SK-N-SH (cell line): ENCODE results near the gene SLC5A12. TPM values are rescaled to one million over a fixed set of nuclear protein-coding genes. Genes with fewer than 3 reads are reported as not detected.

ENCODE experiments used
- CTCF ChIA-PET: fragments of 300-600, 350-600 bp; formaldehyde crosslinking; extraction: SDS; loops from one replicate; lab custom pipeline; 2021; lab: Yijun Ruan, JAX
- POLR2A ChIA-PET: fragments of 350-600 bp; sonication (Branson Sonifier 250); formaldehyde crosslinking; extraction: SDS; loops from one replicate; lab custom pipeline; 2020; ENCODE audit warnings: antibody characterized with exemption, inconsistent platforms; lab: Yijun Ruan, JAX
- DNase-seq: peaks from one replicate; pipeline ENCODE4 v3.0.0; 2012
- H2AFZ ChIP-seq: fragments of 200-600 bp; sonication (generic); 2 replicates; pipeline ENCODE4 v1.8.1; 2016; ENCODE audit warnings: antibody characterized with exemption, mild to moderate bottlenecking, low read depth
- H3F3A ChIP-seq: fragments of 200-600 bp; sonication (generic); replicated peaks from 2 replicates; pipeline ENCODE3; 2016; ENCODE audit warnings: antibody characterized with exemption, mild to moderate bottlenecking; ENCODE audit not compliant: insufficient read depth
- H3K27ac ChIP-seq, 2 experiments: fragments of 200-500 bp in 1 of 2; fragments of 200-600 bp in 1 of 2; sonication (Bioruptor generic) in 1 of 2; sonication (generic), shearing (Covaris generic) in 1 of 2; 2 replicates each; pipeline versions ENCODE4 v1.5.1 to v1.6.1; 2014 to 2016; ENCODE audit warnings: low read depth in 2 of 2, inconsistent platforms in 1 of 2, low read length in 1 of 2, mild to moderate bottlenecking in 1 of 2, mixed read lengths in 1 of 2
- H3K27me3 ChIP-seq: fragments of 200-600 bp; sonication (generic), shearing (Covaris generic); 2 replicates; pipeline ENCODE4 v1.6.1; 2016; ENCODE audit warnings: mixed run types; ENCODE audit not compliant: insufficient read depth
- H3K36me3 ChIP-seq, 2 experiments: fragments of 200-500 bp in 1 of 2; fragments of 200-600 bp in 1 of 2; sonication (Bioruptor generic) in 1 of 2; sonication (generic) in 1 of 2; replicated peaks in 1 of 2; 2 replicates each; pipeline versions ENCODE3 to v1.5.1; 2014 to 2016; ENCODE audit warnings: low read length in 1 of 2, mild to moderate bottlenecking in 1 of 2; ENCODE audit not compliant: insufficient read depth in 2 of 2, control insufficient read depth in 1 of 2
- H3K4me1 ChIP-seq, 2 experiments: fragments of 200-500 bp in 1 of 2; fragments of 200-600 bp in 1 of 2; sonication (Bioruptor generic) in 1 of 2; sonication (generic), shearing (Covaris generic) in 1 of 2; 2 replicates each; pipeline versions ENCODE4 v1.5.1 to v1.6.1; 2014 to 2016; ENCODE audit warnings: low read depth in 1 of 2, low read length in 1 of 2, mixed run types in 1 of 2; ENCODE audit not compliant: insufficient read depth in 2 of 2, control insufficient read depth in 1 of 2
- H3K4me2 ChIP-seq: fragments of 200-600 bp; sonication (generic), shearing (Covaris generic); 2 replicates; pipeline ENCODE4 v1.6.1; 2017; ENCODE audit warnings: mixed run types
- H3K4me3 ChIP-seq, 2 experiments: fragments of 200-500 bp in 1 of 2; fragments of 200-600 bp in 1 of 2; sonication (Bioruptor generic) in 1 of 2; sonication (generic), shearing (Covaris generic) in 1 of 2; 2 replicates each; pipeline versions ENCODE4 v1.5.1 to v1.8.1; 2014 to 2016; ENCODE audit warnings: low read depth in 2 of 2, inconsistent platforms in 1 of 2, low read length in 1 of 2, mild to moderate bottlenecking in 1 of 2, mixed read lengths in 1 of 2, moderate library complexity in 1 of 2
- H3K79me2 ChIP-seq: fragments of 200-600 bp; sonication (generic); 2 replicates; pipeline ENCODE4 v1.8.1; 2017; ENCODE audit warnings: mild to moderate bottlenecking; ENCODE audit not compliant: insufficient read depth
- H3K9ac ChIP-seq: fragments of 200-600 bp; sonication (generic); 2 replicates; pipeline ENCODE4 v1.6.1; 2017; ENCODE audit warnings: mixed run types
- H3K9me2 ChIP-seq: fragments of 200-600 bp; sonication (generic); 2 replicates; pipeline ENCODE4 v1.6.1; 2017; ENCODE audit warnings: mixed run types
- H3K9me3 ChIP-seq: fragments of 200-600 bp; sonication (generic); 2 replicates; pipeline ENCODE4 v1.6.1; 2017; ENCODE audit warnings: mixed run types, mild to moderate bottlenecking, moderate library complexity
- H4K20me1 ChIP-seq: fragments of 200-600 bp; sonication (generic); 2 replicates; pipeline ENCODE4 v1.6.1; 2017; ENCODE audit warnings: mild to moderate bottlenecking, mixed run types; ENCODE audit not compliant: insufficient read depth
- CHD2 ChIP-seq: fragments of 150-350 bp; IDR thresholded peaks from 2 replicates; pipeline ENCODE4 v1.6.1; 2018; ENCODE audit warnings: low read length; ENCODE audit not compliant: partially characterized antibody
- ELF1 ChIP-seq: IDR thresholded peaks from 2 replicates; pipeline ENCODE4 v1.4.0; 2012
- EP300 ChIP-seq, 2 experiments: IDR thresholded peaks; 2 replicates each; pipeline versions ENCODE4 v1.4.0 to v1.6.1; 2012; ENCODE audit warnings: borderline replicate concordance in 1 of 2, low read depth in 1 of 2, low read length in 1 of 2
- EZH2phosphoT487 ChIP-seq: fragments of 200-600 bp; sonication (generic); IDR thresholded peaks from 2 replicates; pipeline ENCODE4 v1.6.1; 2017; ENCODE audit warnings: low read depth, mixed run types, mild to moderate bottlenecking, antibody characterized with exemption, moderate library complexity, borderline replicate concordance
- FOXJ3 ChIP-seq: sonication (generic); formaldehyde crosslinking; IDR thresholded peaks from 2 replicates; pipeline ENCODE4 v1.5.1; 2020; ENCODE audit warnings: mild to moderate bottlenecking, missing genetic modification reagents
- FOXM1 ChIP-seq: IDR thresholded peaks from 2 replicates; pipeline ENCODE4 v1.4.0; 2012; ENCODE audit warnings: low read depth, mild to moderate bottlenecking
- GABPA ChIP-seq: IDR thresholded peaks from 2 replicates; pipeline ENCODE4 v1.4.0; 2012; ENCODE audit warnings: low read depth, mild to moderate bottlenecking
- GATA2 ChIP-seq: sonication (generic); formaldehyde crosslinking; IDR thresholded peaks from 2 replicates; pipeline ENCODE4 v1.5.0; 2020; ENCODE audit warnings: mild to moderate bottlenecking, missing genetic modification reagents
- MEF2A ChIP-seq: IDR thresholded peaks from 2 replicates; pipeline ENCODE4 v1.4.0; 2012; ENCODE audit warnings: low read depth, borderline replicate concordance
- MXI1 ChIP-seq: IDR thresholded peaks from 2 replicates; pipeline ENCODE4 v1.6.1; 2012; ENCODE audit warnings: mild to moderate bottlenecking, low read depth, low read length, improper control_type of control experiment
- NRF1 ChIP-seq: IDR thresholded peaks from 2 replicates; pipeline ENCODE4 v1.6.1; 2012; ENCODE audit warnings: low read depth, mild to moderate bottlenecking, low read length
- RFX5 ChIP-seq: IDR thresholded peaks from 2 replicates; pipeline ENCODE4 v1.6.1; 2012; ENCODE audit warnings: mild to moderate bottlenecking, improper control_type of control experiment, low read length
- RXRA ChIP-seq: IDR thresholded peaks from 2 replicates; pipeline ENCODE4 v1.4.0; 2012; ENCODE audit warnings: low read depth, mild to moderate bottlenecking, borderline replicate concordance
- SIN3A ChIP-seq: IDR thresholded peaks from 2 replicates; pipeline ENCODE4 v1.6.1; 2012; ENCODE audit warnings: low read depth, mild to moderate bottlenecking, low read length, moderate library complexity, borderline replicate concordance
- SMC3 ChIP-seq: IDR thresholded peaks from 2 replicates; pipeline ENCODE4 v1.6.1; 2012; ENCODE audit warnings: low read depth, low read length, improper control_type of control experiment
- TEAD4 ChIP-seq: IDR thresholded peaks from 2 replicates; pipeline ENCODE4 v1.4.0; 2012; ENCODE audit warnings: mild to moderate bottlenecking, borderline replicate concordance; ENCODE audit not compliant: insufficient read depth
- YY1 ChIP-seq: IDR thresholded peaks from 2 replicates; pipeline ENCODE4 v1.4.0; 2012; ENCODE audit warnings: low read depth, mild to moderate bottlenecking
- WGBS: methylation state at CpG from one replicate; pipeline ENCODE4 v1.1.6; 2017; ENCODE audit warnings: low lambda C conversion rate; 5-methylcytosine and 5-hydroxymethylcytosine counted together
- polyA plus RNA-seq, 3 experiments: library from polyadenylated mRNA; depleted of rRNA; stranded (reverse); fragments of >200 nt; gene quantifications; 2 replicates each; pipeline ENCODE4 v1.2.3, GENCODE V29; 2012
- TF ChIP-seq, protein P1 (sequence below): IDR thresholded peaks from 2 replicates; pipeline ENCODE4 v1.4.0; 2012; ENCODE audit warnings: low read depth
- TF ChIP-seq, protein P2 (sequence below): fragments of 200-600 bp; sonication (generic); IDR thresholded peaks from 2 replicates; pipeline ENCODE4 v1.6.1; 2017; ENCODE audit warnings: antibody characterized with exemption, mild to moderate bottlenecking, moderate library complexity
- TF ChIP-seq, protein P3 (sequence below): IDR thresholded peaks from 2 replicates; pipeline ENCODE4; 2012
- TF ChIP-seq, protein P4 (sequence below): IDR thresholded peaks from 2 replicates; pipeline ENCODE4 v1.4.0; 2012; ENCODE audit warnings: low read depth, borderline replicate concordance

Gene SLC5A12
- polyA plus RNA-seq, 1 of the 3 experiments (the other 2 are of a cell fraction) = 0.03 TPM

DNA sequence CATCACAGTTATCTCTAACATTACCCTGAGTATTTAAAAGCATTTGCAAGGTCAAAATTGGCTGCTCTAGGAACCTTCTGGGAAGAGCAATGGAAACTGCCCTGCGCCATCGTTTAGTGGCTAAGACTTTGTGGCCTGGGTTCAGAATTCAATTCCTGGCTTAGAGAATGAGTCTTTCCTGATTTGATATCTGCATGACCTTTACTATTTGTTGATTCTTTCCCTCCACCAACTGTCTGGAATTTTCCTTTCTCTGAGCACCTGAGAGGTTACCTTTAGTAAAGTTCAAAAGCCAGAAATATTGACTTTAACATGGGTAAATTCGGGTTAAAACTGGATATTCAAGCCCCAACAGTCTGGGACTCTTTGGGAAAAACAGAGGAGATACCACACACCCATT lies 43.0 kb upstream of the SLC5A12 start:
- Histone ChIP-seq H3K36me3 (no peaks in the 10 kb centered on the region), H3K27ac (no peak overlapping the region), H3K27me3 (no peaks in the 10 kb centered on the region), H3K9ac (no peak overlapping the region), H4K20me1 (no peaks in the 10 kb centered on the region), H3K4me1 (no peaks in the 10 kb centered on the region), H3K9me2 (no peaks in the 10 kb centered on the region), H3K4me3 (no peak overlapping the region), H2AFZ (no peak overlapping the region), H3K4me2 (no peak overlapping the region), H3F3A (no peaks in the 10 kb centered on the region), H3K79me2 (no peaks in the 10 kb centered on the region), H3K9me3 (no peaks in the 10 kb centered on the region)
- POLR2A ChIA-PET = no interaction called here
- 60% methylated on average over 3 of the region's 3 CpGs for WGBS
- no peak for TF ChIP-seq NRF1
- no peak for TF ChIP-seq FOXJ3
- no peak for TF ChIP-seq YY1
- TF ChIP-seq EP300 (IDR thresholded peaks at IDR 0.05; ENCODE audit: borderline replicate concordance in 1 of 2, low read depth in 1 of 2, low read length in 1 of 2) = no peak
- TF ChIP-seq MXI1 = no peak
- no peak for TF ChIP-seq MEF2A
- no peak for TF ChIP-seq GABPA
- TF ChIP-seq, protein P1, sequence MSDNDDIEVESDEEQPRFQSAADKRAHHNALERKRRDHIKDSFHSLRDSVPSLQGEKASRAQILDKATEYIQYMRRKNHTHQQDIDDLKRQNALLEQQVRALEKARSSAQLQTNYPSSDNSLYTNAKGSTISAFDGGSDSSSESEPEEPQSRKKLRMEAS = no peak
- TF ChIP-seq GATA2 (CRISPR knock-in tag) = no peak
- TF ChIP-seq ELF1 = no peak
- TF ChIP-seq, protein P2, sequence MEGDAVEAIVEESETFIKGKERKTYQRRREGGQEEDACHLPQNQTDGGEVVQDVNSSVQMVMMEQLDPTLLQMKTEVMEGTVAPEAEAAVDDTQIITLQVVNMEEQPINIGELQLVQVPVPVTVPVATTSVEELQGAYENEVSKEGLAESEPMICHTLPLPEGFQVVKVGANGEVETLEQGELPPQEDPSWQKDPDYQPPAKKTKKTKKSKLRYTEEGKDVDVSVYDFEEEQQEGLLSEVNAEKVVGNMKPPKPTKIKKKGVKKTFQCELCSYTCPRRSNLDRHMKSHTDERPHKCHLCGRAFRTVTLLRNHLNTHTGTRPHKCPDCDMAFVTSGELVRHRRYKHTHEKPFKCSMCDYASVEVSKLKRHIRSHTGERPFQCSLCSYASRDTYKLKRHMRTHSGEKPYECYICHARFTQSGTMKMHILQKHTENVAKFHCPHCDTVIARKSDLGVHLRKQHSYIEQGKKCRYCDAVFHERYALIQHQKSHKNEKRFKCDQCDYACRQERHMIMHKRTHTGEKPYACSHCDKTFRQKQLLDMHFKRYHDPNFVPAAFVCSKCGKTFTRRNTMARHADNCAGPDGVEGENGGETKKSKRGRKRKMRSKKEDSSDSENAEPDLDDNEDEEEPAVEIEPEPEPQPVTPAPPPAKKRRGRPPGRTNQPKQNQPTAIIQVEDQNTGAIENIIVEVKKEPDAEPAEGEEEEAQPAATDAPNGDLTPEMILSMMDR = no peak
- no peak for TF ChIP-seq RFX5
- no peak for TF ChIP-seq CHD2
- DNase-seq = no peak
- CTCF ChIA-PET = interaction anchor here (1.2 kb wide), 1 partner anchor 394 kb away, joined by 4 read pairs; no protein-coding TSS in a partner anchor

DNA sequence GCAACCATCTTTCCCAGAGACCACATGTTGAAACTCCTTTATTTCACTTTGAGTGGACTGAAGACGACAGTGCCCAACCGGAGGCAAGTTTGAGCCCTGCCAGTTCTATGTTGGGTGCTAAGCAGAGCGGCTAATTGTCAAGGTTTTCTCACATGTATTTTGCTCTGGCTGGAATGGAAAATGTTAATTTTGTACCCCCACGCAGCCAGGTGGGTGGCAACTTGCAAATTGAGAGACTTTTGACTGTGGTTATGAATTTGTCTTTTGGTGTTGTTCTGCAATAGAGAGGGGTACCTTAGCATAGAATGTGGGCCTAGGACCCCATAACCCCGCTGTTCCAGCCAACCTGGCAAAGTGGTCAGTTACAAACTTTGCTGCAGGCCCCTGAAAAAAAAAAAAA lies 42.5 kb upstream of the SLC5A12 start:
- H3K79me2 ChIP-seq = no peaks in the 10 kb centered on the region
- H4K20me1 ChIP-seq = no peaks in the 10 kb centered on the region
- no peaks in the 10 kb centered on the region for H3K27me3 ChIP-seq
- no peaks in the 10 kb centered on the region; a peak in 1 of 4 replicates for H3K4me1 ChIP-seq
- no peaks in the 10 kb centered on the region for H3K9me2 ChIP-seq
- no peaks in the 10 kb centered on the region for H3K36me3 ChIP-seq
- H3K4me2 ChIP-seq = no peak overlapping the region
- TF ChIP-seq SMC3 (no peak), GATA2 (CRISPR knock-in tag) (no peak), CHD2 (no peak), YY1 (no peak), TEAD4 (no peak), FOXJ3 (no peak), MEF2A (no peak), NRF1 (no peak), FOXM1 (no peak), RXRA (no peak), SIN3A (no peak), EZH2phosphoT487 (no peak), ELF1 (no peak)
- TF ChIP-seq, protein P3, sequence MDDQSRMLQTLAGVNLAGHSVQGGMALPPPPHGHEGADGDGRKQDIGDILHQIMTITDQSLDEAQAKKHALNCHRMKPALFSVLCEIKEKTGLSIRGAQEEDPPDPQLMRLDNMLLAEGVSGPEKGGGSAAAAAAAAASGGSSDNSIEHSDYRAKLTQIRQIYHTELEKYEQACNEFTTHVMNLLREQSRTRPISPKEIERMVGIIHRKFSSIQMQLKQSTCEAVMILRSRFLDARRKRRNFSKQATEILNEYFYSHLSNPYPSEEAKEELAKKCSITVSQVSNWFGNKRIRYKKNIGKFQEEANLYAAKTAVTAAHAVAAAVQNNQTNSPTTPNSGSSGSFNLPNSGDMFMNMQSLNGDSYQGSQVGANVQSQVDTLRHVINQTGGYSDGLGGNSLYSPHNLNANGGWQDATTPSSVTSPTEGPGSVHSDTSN = no peak
- TF ChIP-seq, protein P4, sequence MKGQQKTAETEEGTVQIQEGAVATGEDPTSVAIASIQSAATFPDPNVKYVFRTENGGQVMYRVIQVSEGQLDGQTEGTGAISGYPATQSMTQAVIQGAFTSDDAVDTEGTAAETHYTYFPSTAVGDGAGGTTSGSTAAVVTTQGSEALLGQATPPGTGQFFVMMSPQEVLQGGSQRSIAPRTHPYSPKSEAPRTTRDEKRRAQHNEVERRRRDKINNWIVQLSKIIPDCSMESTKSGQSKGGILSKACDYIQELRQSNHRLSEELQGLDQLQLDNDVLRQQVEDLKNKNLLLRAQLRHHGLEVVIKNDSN = no peak
- TF ChIP-seq, protein P2 = no peak
- H3F3A ChIP-seq = no peaks in the 10 kb centered on the region
- no peaks in the 10 kb centered on the region for H3K9me3 ChIP-seq
- H3K9ac ChIP-seq = no peak overlapping the region
- H3K27ac ChIP-seq = no peak overlapping the region
- no peak for DNase-seq
- ChIA-PET POLR2A (no interaction called here), CTCF (no interaction called here)
- WGBS = 73% methylated on average over 5 of the region's 5 CpGs
- no peak overlapping the region for H2AFZ ChIP-seq
- H3K4me3 ChIP-seq = no peak overlapping the region
